HG03097 (cell line): Measurements from ENCODE around the gene RGS1.

ENCODE experiments used
- ATAC-seq: cut with Tn5 transposase; IDR thresholded peaks from one replicate; pipeline ENCODE4 v1.9.1; 2021; ENCODE audit not compliant: unreplicated experiment, low FRiP score

The RGS1 gene

GRCh38 chr1:192609110-192610079 is 33.8 kb downstream of the RGS1 start:
- ATAC-seq, result peak; percentile 96

GRCh38 chr1:192610112-192610889 is 34.7 kb downstream of the RGS1 start:
- ATAC-seq, result no peak

- no peak for ATAC-seq
Observed at GRCh38 chr1:192615055-192615454, 39.5 kb downstream of the RGS1 start.

GRCh38 chr1:192620071-192620635 is 44.6 kb downstream of the RGS1 start:
- ATAC-seq, result no peak

GRCh38 chr1:192626366-192627179 is 51.0 kb downstream of the RGS1 start:
- peak; percentile 95 for ATAC-seq

GRCh38 chr1:192627901-192628300 is 52.3 kb downstream of the RGS1 start:
- ATAC-seq, result no peak

GRCh38 chr1:192628396-192629057 is 53.0 kb downstream of the RGS1 start:
- no peak for ATAC-seq

GRCh38 chr1:192629612-192630011 is 54.0 kb downstream of the RGS1 start:
- ATAC-seq, result no peak
